Measurements from ENCODE around the gene LEPROT. TPM values are rescaled to one million over a fixed set of nuclear protein-coding genes. Genes with fewer than 3 reads are reported as not detected.

Gene LEPROT
- total and polyA plus RNA-seq, 2 of the 8 experiments (the other 6 are each of a cell fraction or from before 2014, with no cell fraction given), result 25.7 to 27.2 TPM

GRCh38 chr1:65480684-65481405, 60.4 kb downstream of the LEPROT start:
- Histone ChIP-seq H3K9ac (replicated peaks in 1 of 4; ENCODE audit: extremely low read depth in 1 of 4, low read depth in 3 of 4, low read length in 3 of 4) (no peak overlapping the region), H3K79me1 (ENCODE audit: low read depth, low read length) (no peaks in the 10 kb centered on the region), H3K36me3 (ENCODE audit: control insufficient read depth in 2 of 4, insufficient read depth in 4 of 4, low read length in 3 of 4) (no peaks in the 10 kb centered on the region), H2BK120ac (replicated peaks; ENCODE audit: low read depth, low read length) (no peak overlapping the region), H2BK20ac (ENCODE audit: low read length) (no peak overlapping the region), H2AK5ac (ENCODE audit: low read depth, low read length) (no peak overlapping the region), H3K4me2 (ENCODE audit: insufficient read depth in 1 of 2, low read depth in 2 of 2, low read length in 2 of 2) (no peak overlapping the region), H4K20me1 (replicated peaks in 1 of 2; ENCODE audit: control insufficient read depth in 1 of 2, insufficient read depth in 2 of 2, low read length in 2 of 2) (no peaks in the 10 kb centered on the region), H3K4me1 (replicated peaks in 1 of 4; ENCODE audit: control insufficient read depth in 3 of 4, insufficient read depth in 4 of 4, low read length in 3 of 4) (no peaks in the 10 kb centered on the region), H3K79me2 (ENCODE audit: control insufficient read depth in 1 of 2, insufficient read depth in 2 of 2, low read length in 2 of 2) (no peaks in the 10 kb centered on the region), H2BK15ac (ENCODE audit: low read length) (no peak overlapping the region), H3K4ac (replicated peaks; ENCODE audit: insufficient read length, low read depth, low read length) (no peak overlapping the region), H2BK5ac (ENCODE audit: low read depth, low read length) (no peak overlapping the region), H3K18ac (ENCODE audit: extremely low read depth, low read length) (no peak overlapping the region), H3K27ac (ENCODE audit: low read depth, low read length) (no peak overlapping the region), H3K14ac (ENCODE audit: insufficient read length) (no peak overlapping the region), H3K27me3 (replicated peaks in 1 of 4; ENCODE audit: control insufficient read depth in 3 of 4, extremely low read depth in 1 of 4, insufficient read depth in 3 of 4, low read length in 3 of 4) (no peaks in the 10 kb centered on the region), H4K5ac (ENCODE audit: insufficient read length, low read depth, low read length) (no peak overlapping the region), H2BK12ac (ENCODE audit: low read depth, low read length) (no peak overlapping the region), H3K23me2 (ENCODE audit: low read depth, low read length) (no peaks in the 10 kb centered on the region), H2AFZ (ENCODE audit: low read length) (no peak overlapping the region), H4K91ac (replicated peaks; ENCODE audit: insufficient read length, low read length) (no peak overlapping the region), H4K8ac (ENCODE audit: extremely low read depth, insufficient read depth, low read length) (no peak overlapping the region), H3K23ac (ENCODE audit: insufficient read length) (no peak overlapping the region), H3K4me3 (ENCODE audit: extremely low read depth in 1 of 4, insufficient read depth in 2 of 4, low read depth in 3 of 4, low read length in 4 of 4) (no peak overlapping the region), H3K9me3 (ENCODE audit: insufficient read depth in 2 of 2, low read depth in 1 of 2, low read length in 1 of 2) (no peaks in the 10 kb centered on the region), H3K56ac (replicated peaks; ENCODE audit: insufficient read length, low read depth, low read length) (no peak overlapping the region)
- FAIRE-seq, result no peak
- no peak for DNase-seq (ENCODE audit: low read depth in 1 of 2, low spot score in 2 of 2)
- ChIA-PET CTCF (ENCODE audit: partially characterized antibody) (interaction anchor here (0.7 to 0.9 kb wide), 3 partner anchors 9 to 322 kb away, joined by 3 to 5 read pairs (median 3); no protein-coding TSS in a partner anchor), POLR2A (ENCODE audit: partially characterized antibody) (no interaction called here)
- 87% methylated on average over 4 of the region's 4 CpGs; no CpG with 5 or more reads in 1 of the 2 experiments for WGBS, 2 experiments (ENCODE audit: extremely low coverage in 1 of 2, insufficient coverage in 1 of 2, insufficient read length in 1 of 2, insufficient replicate concordance in 2 of 2, low coverage in 1 of 2, low lambda C conversion rate in 2 of 2, missing lambda C conversion rate in 1 of 2)
- TF ChIP-seq EP300 (IDR thresholded peaks at IDR 0.05; ENCODE audit: borderline replicate concordance in 1 of 2, low read depth in 2 of 2, low read length in 2 of 2), result no peak
- TF ChIP-seq USF2 (IDR thresholded peaks at IDR 0.05; ENCODE audit: low read length), result no peak
- no peak for TF ChIP-seq FOSL1 (IDR thresholded peaks at IDR 0.05; ENCODE audit: insufficient read depth, low read depth, low read length)
- no peak for TF ChIP-seq CBX8 (IDR thresholded peaks at IDR 0.05; ENCODE audit: borderline replicate concordance, low read depth, low read length)
- TF ChIP-seq SUZ12 (IDR thresholded peaks at IDR 0.05; ENCODE audit: low read length), result no peak
- no peak for TF ChIP-seq CTBP2 (IDR thresholded peaks at IDR 0.05; ENCODE audit: borderline replicate concordance, insufficient read depth, insufficient read length, low read length)
- TF ChIP-seq ATF2 (IDR thresholded peaks at IDR 0.05; ENCODE audit: low read length), result no peak
- no peak for TF ChIP-seq SIN3A (conservative IDR thresholded peaks at IDR 0.05 in 1 of 2, IDR thresholded peaks at IDR 0.05 in 1 of 2; ENCODE audit: low read depth in 1 of 2, low read length in 2 of 2)

Data from H1 (cell line).